Measurements from ENCODE around the gene IL17B.

DNA sequence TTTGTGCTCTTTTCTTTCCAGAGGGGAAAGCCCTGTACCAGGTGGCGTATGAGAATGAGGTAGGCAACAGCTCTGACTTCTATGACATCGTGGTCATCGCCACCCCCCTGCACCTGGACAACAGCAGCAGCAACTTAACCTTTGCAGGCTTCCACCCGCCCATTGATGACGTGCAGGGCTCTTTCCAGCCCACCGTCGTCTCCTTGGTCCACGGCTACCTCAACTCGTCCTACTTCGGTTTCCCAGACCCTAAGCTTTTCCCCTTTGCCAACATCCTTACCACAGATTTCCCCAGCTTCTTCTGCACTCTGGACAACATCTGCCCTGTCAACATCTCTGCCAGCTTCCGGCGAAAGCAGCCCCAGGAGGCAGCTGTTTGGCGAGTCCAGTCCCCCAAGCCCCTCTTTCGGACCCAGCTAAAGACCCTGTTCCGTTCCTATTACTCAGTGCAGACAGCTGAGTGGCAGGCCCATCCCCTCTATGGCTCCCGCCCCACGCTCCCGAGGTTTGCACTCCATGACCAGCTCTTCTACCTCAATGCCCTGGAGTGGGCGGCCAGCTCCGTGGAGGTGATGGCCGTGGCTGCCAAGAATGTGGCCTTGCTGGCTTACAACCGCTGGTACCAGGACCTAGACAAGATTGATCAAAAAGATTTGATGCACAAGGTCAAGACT, 11.0 kb downstream of the IL17B start:
- TF ChIP-seq ETV6 (IDR thresholded peaks at IDR 0.05; ENCODE audit: borderline replicate concordance in 1 of 2, low read depth in 2 of 2, low read length in 1 of 2) (no peak), ETV6 (CRISPR knock-in tag; IDR thresholded peaks at IDR 0.05; ENCODE audit: borderline replicate concordance) (no peak), CTCF (IDR thresholded peaks at IDR 0.05 in 2 of 3, conservative IDR thresholded peaks at IDR 0.05 in 1 of 3; ENCODE audit: insufficient read depth in 2 of 3, low read depth in 1 of 3, low read length in 3 of 3) (no peak), YY1 (IDR thresholded peaks at IDR 0.05; ENCODE audit: borderline replicate concordance in 1 of 3, control insufficient read depth in 1 of 3, extremely low read depth in 1 of 3, insufficient read depth in 3 of 3, insufficient read length in 1 of 3, insufficient replicate concordance in 2 of 3, low read depth in 1 of 3, low read length in 2 of 3) (no peak), ZNF764 (CRISPR knock-in tag; IDR thresholded peaks at IDR 0.05; ENCODE audit: low read depth) (no peak), MAFF (IDR thresholded peaks at IDR 0.05; ENCODE audit: low read length) (no peak), POLR2H (tag; IDR thresholded peaks at IDR 0.05; ENCODE audit: low read depth) (no peak), SMAD3 (CRISPR knock-in tag; conservative IDR thresholded peaks at IDR 0.05) (no peak), ZNF174 (CRISPR knock-in tag; IDR thresholded peaks at IDR 0.05) (no peak), HMG20A (CRISPR knock-in tag; conservative IDR thresholded peaks at IDR 0.05) (no peak), MAZ (CRISPR knock-in tag; conservative IDR thresholded peaks at IDR 0.05 in 1 of 2, IDR thresholded peaks at IDR 0.05 in 1 of 2) (no peak)
- TF ChIP-seq, protein P1, sequence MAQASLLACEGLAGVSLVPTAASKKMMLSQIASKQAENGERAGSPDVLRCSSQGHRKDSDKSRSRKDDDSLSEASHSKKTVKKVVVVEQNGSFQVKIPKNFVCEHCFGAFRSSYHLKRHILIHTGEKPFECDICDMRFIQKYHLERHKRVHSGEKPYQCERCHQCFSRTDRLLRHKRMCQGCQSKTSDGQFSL (CRISPR knock-in tag; IDR thresholded peaks at IDR 0.05), result no peak
- TF ChIP-seq, protein P1 (tag; IDR thresholded peaks at IDR 0.05), result no peak

Measured in K562 (cell line).